HEK293 (cell line): Measurements from ENCODE around the gene SLC2A9.

Experiments
- AEBP2 ChIP-seq: fragments of 450-650 bp; formaldehyde crosslinking; IDR thresholded peaks from 2 replicates; pipeline ENCODE4 v1.5.1; 2016; ENCODE audit warnings: missing biosample characterization, missing genetic modification characterization, borderline replicate concordance
- CTCF ChIP-seq: fragments of 450-650 bp; formaldehyde crosslinking; IDR thresholded peaks from 2 replicates; pipeline ENCODE4 v1.5.1; 2016; ENCODE audit warnings: missing biosample characterization, missing genetic modification characterization
- GLIS1 ChIP-seq: fragments of 450-650 bp; formaldehyde crosslinking; IDR thresholded peaks from 2 replicates; pipeline ENCODE4 v1.5.1; 2016; ENCODE audit warnings: missing biosample characterization, missing genetic modification characterization
- MYNN ChIP-seq: fragments of 450-650 bp; formaldehyde crosslinking; IDR thresholded peaks from 2 replicates; pipeline ENCODE4 v1.5.1; 2016; ENCODE audit warnings: missing biosample characterization, missing genetic modification characterization, borderline replicate concordance
- PRDM4 ChIP-seq: fragments of 450-650 bp; formaldehyde crosslinking; IDR thresholded peaks from 2 replicates; pipeline ENCODE4 v1.5.1; 2017; ENCODE audit warnings: missing biosample characterization, missing genetic modification characterization
- ZBTB1 ChIP-seq: fragments of 450-650 bp; formaldehyde crosslinking; IDR thresholded peaks from 2 replicates; pipeline ENCODE4 v1.5.1; 2016; ENCODE audit warnings: missing biosample characterization, missing genetic modification characterization
- ZBTB49 ChIP-seq: fragments of 450-650 bp; formaldehyde crosslinking; IDR thresholded peaks from 2 replicates; pipeline ENCODE4 v1.5.1; 2016; ENCODE audit warnings: missing biosample characterization, missing genetic modification characterization, low read depth
- ZNF114 ChIP-seq: fragments of 450-650 bp; formaldehyde crosslinking; IDR thresholded peaks from 2 replicates; pipeline ENCODE4 v1.5.0; 2017; ENCODE audit warnings: missing biosample characterization, missing genetic modification characterization
- ZNF24 ChIP-seq: fragments of 450-650 bp; formaldehyde crosslinking; IDR thresholded peaks from 2 replicates; pipeline ENCODE4 v1.5.1; 2016; ENCODE audit warnings: missing biosample characterization, missing genetic modification characterization
- ZNF324 ChIP-seq: fragments of 450-650 bp; formaldehyde crosslinking; IDR thresholded peaks from 2 replicates; pipeline ENCODE4 v1.5.1; 2016; ENCODE audit warnings: missing biosample characterization, missing genetic modification characterization
- ZNF514 ChIP-seq: fragments of 450-650 bp; formaldehyde crosslinking; IDR thresholded peaks from 2 replicates; pipeline ENCODE4 v1.5.1; 2016; ENCODE audit warnings: missing biosample characterization, missing genetic modification characterization
- ZNF670 ChIP-seq: fragments of 450-650 bp; formaldehyde crosslinking; IDR thresholded peaks from 2 replicates; pipeline ENCODE4 v1.5.1; 2016; ENCODE audit warnings: missing biosample characterization, missing genetic modification characterization, low read depth

GRCh38 chr4:10023050-10023419, 1.7 kb upstream of the SLC2A9 start:
- TF ChIP-seq CTCF (tag by site-specific recombination) (no peak), PRDM4 (tag by site-specific recombination) (no peak), ZNF114 (tag by site-specific recombination) (no peak), ZNF324 (tag by site-specific recombination) (no peak), ZBTB1 (tag by site-specific recombination) (no peak), ZNF514 (tag by site-specific recombination) (no peak), ZNF670 (tag by site-specific recombination) (no peak), GLIS1 (no peak), ZBTB49 (no peak), AEBP2 (tag by site-specific recombination) (no peak), MYNN (tag by site-specific recombination) (no peak), ZNF24 (tag by site-specific recombination) (no peak)
